ENCODE data around the gene RWDD3. TPM values are rescaled to one million over a fixed set of nuclear protein-coding genes. Genes with fewer than 3 reads are reported as not detected.

Gene RWDD3
- total and polyA plus RNA-seq, 2 of the 13 experiments (the other 11 are each of a cell fraction or from before 2014, with no cell fraction given), result 18.3 to 21.2 TPM

- TF ChIP-seq CC2D1A (CRISPR knock-in tag; IDR thresholded peaks at IDR 0.05) (no peak), TBX2 (CRISPR knock-in tag; IDR thresholded peaks at IDR 0.05; ENCODE audit: borderline replicate concordance) (peak; percentile 67), AHR (CRISPR knock-in tag; IDR thresholded peaks at IDR 0.05) (0 out of 2 replicates have a peak, but pooled peaks have one; percentile 12), TOPORS (CRISPR knock-in tag; IDR thresholded peaks at IDR 0.05) (no peak), SOX6 (IDR thresholded peaks at IDR 0.05) (no peak), SOX6 (CRISPR knock-in tag; IDR thresholded peaks at IDR 0.05) (no peak), KLF13 (CRISPR knock-in tag; IDR thresholded peaks at IDR 0.05) (no peak), TARDBP (CRISPR knock-in tag; IDR thresholded peaks at IDR 0.05) (peak; percentile 73), POGZ (CRISPR knock-in tag; IDR thresholded peaks at IDR 0.05) (peak; percentile 58), ZNF350 (CRISPR knock-in tag; IDR thresholded peaks at IDR 0.05; ENCODE audit: borderline replicate concordance, low read depth) (peak; percentile 53), ZNF230 (CRISPR knock-in tag; IDR thresholded peaks at IDR 0.05) (0 out of 2 replicates have a peak, but pooled peaks have one; percentile 41), POLR2A (IDR thresholded peaks at IDR 0.05; ENCODE audit: insufficient read depth in 1 of 2, low read depth in 2 of 2, low read length in 2 of 2) (peak; percentile 26 to 45; a peak in 2 of 4 replicates), ZNF772 (CRISPR knock-in tag; IDR thresholded peaks at IDR 0.05) (0 out of 2 replicates have a peak, but pooled peaks have one; percentile 46), ATF7 (IDR thresholded peaks at IDR 0.05) (no peak), ATF7 (CRISPR knock-in tag; IDR thresholded peaks at IDR 0.05) (no peak), SKI (IDR thresholded peaks at IDR 0.05; ENCODE audit: partially characterized antibody) (peak; percentile 41), EP300 (IDR thresholded peaks at IDR 0.05; ENCODE audit: low read depth in 2 of 2, low read length in 2 of 2) (peak in 1 of 2 experiments; percentile 22; a peak in 1 of 4 replicates), EP300 (CRISPR knock-in tag; IDR thresholded peaks at IDR 0.05; ENCODE audit: borderline replicate concordance) (no peak), XRCC5 (optimal IDR thresholded peaks at IDR 0.05; ENCODE audit: low read length) (no peak), RARA (CRISPR knock-in tag; IDR thresholded peaks at IDR 0.05) (peak; percentile 39; the same call in 1 of the 2 replicates), ZBTB26 (CRISPR knock-in tag; IDR thresholded peaks at IDR 0.05; ENCODE audit: borderline replicate concordance) (peak; percentile 31; the same call in 1 of the 2 replicates), ZBTB1 (CRISPR knock-in tag; IDR thresholded peaks at IDR 0.05; ENCODE audit: borderline replicate concordance) (no peak)
- TF ChIP-seq, protein P1, sequence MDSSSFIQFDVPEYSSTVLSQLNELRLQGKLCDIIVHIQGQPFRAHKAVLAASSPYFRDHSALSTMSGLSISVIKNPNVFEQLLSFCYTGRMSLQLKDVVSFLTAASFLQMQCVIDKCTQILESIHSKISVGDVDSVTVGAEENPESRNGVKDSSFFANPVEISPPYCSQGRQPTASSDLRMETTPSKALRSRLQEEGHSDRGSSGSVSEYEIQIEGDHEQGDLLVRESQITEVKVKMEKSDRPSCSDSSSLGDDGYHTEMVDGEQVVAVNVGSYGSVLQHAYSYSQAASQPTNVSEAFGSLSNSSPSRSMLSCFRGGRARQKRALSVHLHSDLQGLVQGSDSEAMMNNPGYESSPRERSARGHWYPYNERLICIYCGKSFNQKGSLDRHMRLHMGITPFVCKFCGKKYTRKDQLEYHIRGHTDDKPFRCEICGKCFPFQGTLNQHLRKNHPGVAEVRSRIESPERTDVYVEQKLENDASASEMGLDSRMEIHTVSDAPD (CRISPR knock-in tag; IDR thresholded peaks at IDR 0.05), result 0 out of 2 replicates have a peak, but pooled peaks have one; percentile 10
- TF ChIP-seq, protein P2, sequence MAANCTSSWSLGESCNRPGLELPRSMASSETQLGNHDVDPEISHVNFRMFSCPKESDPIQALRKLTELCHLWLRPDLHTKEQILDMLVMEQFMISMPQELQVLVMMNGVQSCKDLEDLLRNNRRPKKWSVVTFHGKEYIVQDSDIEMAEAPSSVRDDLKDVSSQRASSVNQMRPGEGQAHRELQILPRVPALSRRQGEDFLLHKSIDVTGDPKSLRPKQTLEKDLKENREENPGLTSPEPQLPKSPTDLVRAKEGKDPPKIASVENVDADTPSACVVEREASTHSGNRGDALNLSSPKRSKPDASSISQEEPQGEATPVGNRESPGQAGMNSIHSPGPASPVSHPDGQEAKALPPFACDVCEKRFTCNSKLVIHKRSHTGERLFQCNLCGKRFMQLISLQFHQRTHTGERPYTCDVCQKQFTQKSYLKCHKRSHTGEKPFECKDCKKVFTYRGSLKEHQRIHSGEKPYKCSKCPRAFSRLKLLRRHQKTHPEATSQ (CRISPR knock-in tag; IDR thresholded peaks at IDR 0.05; ENCODE audit: borderline replicate concordance), result peak; percentile 25; the same call in 1 of the 2 replicates
These were observed 682 bp upstream of the RWDD3 start (continued) for GRCh38 chr1:95233319-95233736.

All from HepG2 (cell line).